DMS114 treated with DMSO at 0.1 percent for 48 hours (cell line): ENCODE data around the gene SCUBE1.
"Not testable (repeated sequence)": the region's sequence is repeated elsewhere in the genome, so short reads cannot be mapped to it uniquely, and the experiment has no call there.

Experiments used
- DNase-seq: peaks from one replicate; lab custom pipeline; 2025; ENCODE audit not compliant: unreplicated experiment; lab: John Stamatoyannopoulos, UW

Gene SCUBE1

DNA sequence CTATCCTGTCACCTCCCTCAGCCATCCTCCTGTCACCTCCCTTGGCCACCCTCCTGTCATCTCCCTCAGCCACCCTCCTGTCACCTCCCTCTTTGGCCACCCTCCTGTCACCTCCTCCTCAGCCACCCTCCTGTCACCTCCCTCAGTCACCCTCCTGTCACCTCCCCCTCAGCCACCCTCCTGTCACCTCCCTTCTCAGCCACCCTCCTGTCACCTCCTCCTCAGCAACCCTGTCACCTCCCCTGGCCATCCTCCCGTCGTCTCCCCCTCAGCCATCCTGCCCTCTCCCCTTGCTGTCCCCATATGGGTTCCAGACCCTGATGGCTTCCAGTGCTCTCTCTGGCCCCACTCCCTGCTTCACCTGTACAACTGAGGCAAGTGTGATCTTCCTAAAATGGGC is 61.8 kb downstream of the SCUBE1 start:
- no peak for DNase-seq

DNA sequence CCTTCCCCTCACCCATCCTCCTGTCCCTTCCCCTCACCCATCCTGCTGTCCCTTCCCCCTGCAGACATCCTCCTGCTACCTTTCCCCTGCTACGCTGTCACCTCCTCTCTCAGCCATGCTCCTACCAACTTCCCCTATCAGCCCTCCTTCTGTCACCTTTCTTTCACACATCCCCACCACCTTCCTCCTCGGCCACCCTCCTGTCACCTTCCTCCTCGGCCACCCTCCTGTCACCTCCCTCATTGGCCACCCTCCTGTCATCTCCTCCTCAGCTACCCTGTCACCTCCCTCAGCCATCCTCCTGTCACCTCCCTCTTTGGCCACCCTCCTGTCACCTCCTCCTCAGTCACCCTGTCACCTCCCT is 62.7 kb downstream of the SCUBE1 start:
- not testable (repeated sequence) for DNase-seq

DNA sequence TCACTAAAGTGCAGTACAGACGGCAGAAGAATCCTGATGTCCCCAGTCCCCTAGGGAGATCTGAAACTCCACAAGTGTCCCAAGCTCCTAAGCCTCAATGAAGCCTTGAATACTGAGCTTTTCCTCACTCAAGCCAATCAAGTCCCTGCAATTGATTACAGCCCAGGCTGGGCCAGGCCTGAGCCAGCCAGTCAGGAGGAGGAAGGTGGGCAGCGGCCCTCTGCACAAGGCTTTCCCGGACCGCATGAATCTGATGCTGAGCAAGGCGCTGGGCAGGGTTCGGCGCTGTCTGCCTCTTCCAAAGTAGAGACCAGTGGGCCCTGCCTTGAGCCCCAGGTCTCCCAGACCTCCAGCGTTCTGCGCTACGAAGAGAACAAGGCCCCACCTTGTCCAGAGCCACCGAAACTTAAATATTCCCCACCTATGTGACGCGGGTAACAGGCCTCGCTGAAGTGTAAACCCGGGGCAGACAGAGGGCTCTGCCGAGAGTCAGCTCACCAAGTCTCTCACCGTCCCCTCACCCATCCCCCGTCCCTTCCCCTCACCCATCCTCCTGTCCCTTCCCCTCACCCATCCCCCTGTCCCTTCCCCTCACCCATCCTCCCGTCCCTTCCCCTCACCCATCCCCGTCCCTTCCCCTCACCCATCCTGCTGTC is 63.2 kb downstream of the SCUBE1 start:
- no peak for DNase-seq

DNA sequence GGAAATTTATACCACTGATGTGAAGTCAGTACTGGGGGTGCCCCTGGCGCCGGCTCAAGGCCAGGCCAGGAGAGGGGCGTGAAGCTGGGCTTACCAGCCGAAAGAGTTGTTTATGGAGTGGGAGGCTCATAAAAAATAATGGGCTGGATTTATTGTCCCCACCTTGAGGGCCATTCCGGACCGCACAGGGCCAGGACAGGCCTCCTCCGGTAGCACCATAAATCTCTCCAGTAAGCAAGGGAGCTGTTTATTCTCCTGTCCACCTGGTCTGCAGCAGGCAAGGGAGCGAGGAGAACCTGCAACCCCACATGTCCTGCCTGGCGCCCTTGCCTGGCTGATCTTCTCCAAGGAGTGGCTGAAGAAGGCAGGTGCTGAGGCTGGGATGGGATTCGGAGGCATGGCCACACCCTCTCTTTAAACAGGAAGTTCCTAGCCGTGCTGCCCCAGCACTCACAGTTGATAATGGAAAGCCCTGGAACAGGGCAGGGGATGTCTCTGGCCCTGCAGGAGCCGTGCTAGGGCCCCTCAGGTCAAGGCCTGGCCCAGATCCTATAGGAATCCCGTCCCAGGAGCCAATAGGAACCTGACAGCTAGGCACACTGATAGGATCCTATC is 65.1 kb downstream of the SCUBE1 start:
- no peak for DNase-seq

DNA sequence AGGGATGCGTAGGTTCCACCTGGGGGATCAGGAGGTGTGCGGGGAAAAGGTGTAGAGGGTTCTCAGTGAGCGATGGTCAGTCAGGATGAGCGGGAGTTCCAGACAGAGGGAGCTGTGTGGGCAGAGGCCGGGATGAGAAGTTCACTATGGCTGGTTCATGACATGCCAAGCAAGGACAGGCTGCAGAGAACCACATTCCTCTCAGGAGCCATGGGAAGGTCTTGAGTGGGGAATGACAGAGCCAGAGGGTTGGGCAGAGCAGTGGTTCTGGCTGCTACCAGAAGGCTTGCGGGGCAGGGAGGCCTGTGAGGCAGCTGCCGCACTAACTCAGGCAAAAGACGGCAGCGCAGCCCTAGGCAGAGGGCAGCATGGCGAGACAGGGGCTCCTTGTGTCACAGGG is 66.1 kb downstream of the SCUBE1 start:
- DNase-seq, result no peak

DNA sequence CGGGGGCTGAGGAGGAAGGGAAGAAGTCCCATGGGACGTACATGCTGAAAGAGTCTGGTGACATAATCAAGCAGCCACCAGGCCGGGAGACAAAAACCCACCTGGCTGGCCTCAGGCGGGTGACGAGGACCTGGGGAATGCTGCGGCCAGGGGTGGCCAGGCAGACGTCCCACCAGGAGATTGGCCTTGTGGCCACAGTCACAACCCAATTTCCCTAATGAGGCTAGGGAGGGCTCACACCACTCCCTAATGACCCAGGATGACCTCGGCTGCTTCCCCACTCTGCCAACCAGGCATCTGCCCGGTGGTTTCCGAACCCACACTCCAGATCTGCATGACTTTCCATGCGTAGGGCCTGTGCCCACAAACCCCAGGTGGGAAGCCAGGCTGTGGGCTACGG is 66.9 kb downstream of the SCUBE1 start:
- no peak for DNase-seq

DNA sequence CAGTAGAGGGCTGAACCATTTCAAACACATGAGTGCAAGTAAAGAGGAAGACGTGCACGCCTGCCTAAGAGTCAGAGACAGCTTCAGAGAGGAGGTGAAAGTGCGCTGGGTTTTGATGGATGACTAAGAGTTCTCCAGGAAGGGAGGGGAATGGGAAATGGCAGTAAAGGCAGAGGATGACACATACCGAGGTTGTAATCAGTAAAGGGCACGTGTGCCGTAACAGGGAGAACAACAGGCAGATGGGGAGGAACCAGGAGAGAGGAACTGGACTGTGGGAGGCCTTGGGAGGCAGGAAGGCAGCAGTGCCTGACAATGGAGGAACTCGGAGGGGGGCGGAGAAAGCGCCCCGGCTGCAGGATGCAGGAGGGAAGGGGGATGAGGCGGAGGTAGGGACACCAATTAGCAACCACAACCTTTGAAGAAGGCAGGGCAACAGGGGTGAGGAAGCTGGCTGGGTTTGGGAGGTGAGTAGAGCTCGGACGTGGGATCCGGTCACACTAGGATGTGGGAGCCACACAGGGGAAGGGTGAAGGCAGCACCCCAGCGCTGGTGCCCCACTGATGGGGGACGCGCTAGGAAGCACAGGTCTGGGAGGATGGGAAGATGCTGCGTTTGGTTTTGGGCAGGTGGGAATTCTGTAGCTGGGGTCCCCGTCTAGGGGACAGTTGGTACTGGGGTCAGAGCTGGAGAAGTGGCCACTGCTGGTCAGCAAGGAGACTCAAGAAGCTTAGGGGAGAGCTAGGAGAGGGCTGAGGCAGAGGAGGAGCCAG is 67.4 kb downstream of the SCUBE1 start:
- DNase-seq, result no peak

DNA sequence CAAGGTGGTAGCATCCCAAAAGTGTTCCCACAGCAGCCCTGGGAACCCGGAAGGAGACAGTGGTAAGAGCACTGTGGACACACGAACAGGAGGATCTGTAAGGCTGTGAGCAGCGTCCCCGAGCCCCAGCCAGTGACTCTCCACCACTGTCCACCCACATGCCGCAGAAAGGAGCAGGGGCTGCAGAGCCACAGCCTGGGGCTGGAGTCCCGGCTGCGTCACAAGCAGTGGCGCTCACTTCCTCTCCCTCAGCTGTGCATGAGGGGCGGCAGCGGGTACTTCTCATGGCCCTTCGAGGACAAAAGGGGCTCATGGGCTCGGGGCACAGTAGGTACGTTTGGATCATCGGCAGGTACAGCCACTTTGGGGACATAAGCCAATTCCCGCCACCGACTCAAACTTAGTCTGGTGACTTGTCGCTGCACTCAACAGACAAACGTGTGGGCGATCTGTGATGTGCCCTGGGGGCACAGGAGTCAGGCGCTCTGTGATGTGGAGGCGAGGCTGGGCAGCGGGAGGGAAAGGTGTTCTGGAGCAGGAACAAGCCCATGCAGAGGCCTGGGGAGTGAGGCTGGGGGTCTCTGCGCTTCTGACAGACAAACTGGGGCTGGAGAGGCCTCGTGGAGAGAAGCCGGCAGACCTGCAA is 68.5 kb downstream of the SCUBE1 start:
- no peak for DNase-seq

DNA sequence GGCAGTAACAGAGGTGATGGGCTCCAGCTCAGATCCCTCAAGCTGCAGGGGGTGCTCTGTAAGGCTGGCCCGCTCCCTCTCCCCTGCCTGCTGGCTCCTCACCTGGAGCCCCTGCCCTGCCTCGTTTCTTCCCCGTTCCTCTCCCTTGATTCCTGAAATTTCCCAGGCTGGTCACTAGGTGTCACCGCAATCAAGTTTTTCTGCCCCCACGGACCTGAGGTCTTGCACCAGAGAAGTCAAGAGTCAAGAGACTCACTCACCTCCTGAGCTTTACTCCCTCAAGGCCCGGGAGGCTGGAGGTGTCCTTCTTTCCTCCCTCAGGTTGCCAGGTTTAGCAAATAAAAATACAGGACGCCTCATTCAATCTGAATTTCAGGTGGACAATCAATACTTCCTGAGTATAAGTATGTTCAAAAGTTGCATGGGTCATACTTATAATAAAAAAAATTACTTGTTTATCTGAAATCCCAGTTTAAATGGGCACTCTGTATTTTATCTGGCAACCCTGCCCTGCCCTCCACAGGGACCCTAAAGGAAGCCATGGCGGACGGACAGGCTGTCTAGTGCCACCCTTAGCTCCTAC is 69.2 kb downstream of the SCUBE1 start:
- DNase-seq, result peak; percentile 2

DNA sequence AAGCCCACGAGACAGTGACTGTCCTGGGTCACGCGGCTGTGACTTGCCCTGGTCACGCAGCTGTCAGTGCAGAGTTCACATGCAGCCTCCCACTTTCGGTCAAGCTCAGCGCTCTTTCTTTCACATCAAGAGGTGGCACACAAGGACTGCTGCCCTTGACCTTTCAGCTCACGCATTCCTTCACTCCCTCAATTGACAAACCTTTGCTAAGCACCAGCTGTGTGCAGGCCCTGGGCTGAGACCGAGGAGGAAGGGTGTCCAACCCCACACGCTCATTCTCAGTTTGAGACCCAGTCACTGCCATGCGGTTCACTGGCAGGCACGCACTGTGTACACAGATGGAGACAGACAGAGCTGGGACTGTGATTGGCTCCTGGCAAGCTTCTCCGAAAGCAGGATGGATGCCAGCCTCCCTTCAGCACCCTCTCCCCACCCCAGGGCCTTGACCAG is 70.3 kb downstream of the SCUBE1 start:
- DNase-seq, result no peak

DNA sequence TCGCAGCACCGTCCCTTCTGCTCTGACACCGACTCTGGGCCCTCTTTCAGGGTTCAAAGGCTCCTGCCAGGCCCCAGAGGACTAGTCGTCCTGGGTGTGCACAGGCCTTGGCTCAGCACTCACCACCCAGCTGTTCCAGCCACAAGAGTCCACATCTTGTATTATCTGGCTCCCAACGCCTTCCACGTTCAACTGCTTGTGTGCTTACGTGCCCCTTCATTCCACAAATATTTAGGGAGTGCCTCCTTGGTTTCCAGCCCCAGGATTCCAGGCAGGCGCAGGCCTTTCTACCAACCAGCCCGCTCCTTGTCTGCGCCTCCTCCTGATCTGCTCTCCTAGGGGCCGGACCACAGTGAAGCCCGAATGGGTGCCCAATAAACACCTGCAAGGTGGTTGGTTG is 70.9 kb downstream of the SCUBE1 start:
- no peak for DNase-seq

DNA sequence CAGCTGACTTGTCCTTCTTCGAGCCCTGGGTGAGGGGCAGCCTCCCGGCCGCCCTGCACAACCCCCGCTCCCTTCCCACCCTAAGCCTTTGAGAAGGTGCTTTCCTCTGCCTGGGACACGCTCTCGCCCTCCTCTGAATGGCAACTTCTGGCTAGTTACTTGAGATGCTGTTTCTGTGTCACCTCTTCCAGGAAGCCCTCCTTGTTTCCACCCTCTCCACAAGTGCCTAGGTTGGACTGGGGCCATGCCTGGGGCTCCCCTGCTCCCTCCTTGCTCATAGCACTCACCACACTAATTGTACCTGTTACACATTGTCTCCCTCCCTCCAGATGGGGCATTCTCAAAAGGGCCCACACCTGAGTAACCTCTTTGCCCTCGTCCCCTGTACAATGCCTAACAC is 72.2 kb downstream of the SCUBE1 start:
- DNase-seq, result no peak

DNA sequence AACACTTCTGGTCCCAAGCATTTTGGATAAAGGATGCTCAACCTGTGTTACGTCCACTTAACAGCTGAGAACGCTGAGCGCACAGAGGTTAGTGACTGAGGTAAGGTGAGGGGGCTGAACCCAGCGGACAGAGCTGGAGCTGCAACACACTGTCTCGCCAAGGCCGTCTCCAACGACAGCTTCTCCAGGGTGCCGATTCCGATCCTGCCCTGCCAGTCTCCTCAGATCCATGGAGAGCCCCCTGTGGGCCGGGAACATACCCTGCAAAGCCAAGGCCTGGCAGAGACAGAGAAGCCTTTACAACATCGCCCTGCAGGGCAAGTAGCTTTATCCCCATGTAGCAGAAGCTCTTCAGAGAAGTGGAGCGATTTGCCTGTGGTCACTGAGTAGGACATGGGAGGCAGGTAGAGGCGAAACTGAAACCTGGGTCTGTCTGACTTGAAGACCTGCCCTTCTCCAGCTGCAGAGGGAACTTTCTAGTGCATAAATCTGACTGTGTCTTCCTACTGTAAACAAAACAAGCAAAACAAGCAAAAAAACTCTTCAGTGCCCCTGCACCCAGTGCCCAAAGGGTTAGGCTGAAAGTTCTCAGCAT is 72.8 kb downstream of the SCUBE1 start:
- no peak for DNase-seq

DNA sequence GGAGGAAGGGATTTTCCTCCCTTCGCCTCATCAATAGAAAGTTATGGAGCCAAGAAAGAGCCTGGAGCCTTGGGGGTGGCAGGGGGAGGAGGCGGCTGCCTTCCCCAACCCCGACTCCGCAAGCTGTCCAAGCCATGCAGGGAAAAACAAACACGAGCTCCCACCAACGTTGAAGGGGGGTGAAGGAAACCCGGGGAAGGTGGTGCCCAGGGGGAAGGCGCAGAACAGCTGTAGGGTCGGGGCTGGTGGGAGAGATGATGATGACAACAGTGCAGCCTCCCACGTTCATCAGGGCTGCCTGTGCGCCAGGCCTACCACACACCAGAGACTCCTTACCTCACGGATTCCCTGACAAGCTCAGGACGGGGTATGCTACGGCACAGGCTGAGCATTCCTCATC is 73.5 kb downstream of the SCUBE1 start:
- DNase-seq, result no peak

DNA sequence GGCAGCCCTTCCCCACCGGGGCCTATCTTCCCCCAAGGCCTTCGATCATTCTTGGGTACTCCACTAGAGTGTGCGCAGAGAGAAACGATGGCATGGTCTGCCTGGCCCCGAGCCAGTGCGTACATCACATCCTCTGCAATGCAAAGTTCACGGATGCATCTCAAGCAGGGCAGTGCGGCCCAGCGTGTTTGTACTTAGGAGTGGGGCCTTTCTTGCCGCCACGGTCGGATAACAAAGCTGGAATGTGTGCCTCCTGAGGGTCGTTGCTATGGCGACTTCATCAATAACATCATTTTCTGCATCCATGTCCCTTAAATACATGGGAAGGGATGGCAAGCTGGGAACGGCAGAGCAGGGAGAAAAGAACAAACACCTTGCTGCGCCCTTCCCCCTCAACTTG is 73.9 kb downstream of the SCUBE1 start:
- no peak for DNase-seq

DNA sequence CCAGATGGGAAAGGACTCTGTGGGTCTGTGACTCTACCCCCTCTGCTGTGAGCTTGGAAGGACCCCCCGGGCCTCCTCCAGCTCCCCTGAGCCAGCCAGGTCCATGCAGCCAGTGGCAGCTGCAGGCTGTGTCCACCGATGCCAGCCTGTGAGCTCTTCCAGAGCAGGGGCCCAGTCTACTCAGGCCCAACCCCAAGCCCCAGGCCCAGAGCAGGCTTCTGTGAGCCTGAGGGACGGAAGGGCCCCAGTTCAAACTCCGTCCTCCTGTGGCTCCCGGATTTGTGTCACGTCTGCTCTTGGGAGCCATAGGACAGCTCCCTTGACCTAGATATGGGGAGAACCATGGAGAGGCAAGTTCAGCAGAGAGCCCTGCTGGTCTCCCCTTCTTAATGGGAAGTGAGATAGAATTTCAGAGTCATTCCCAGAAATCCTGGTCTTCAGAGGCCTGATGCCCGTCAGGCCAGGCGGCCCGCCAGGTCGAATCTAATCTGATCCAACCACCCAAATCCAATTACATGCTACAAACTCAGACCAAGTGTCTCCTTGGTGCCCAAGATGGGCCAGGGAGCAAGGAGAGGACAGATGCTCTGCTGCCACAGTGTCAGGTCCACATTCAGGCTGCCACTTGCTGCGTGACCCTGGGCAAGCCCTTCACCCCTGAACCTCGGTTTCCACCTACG is 75.1 kb downstream of the SCUBE1 start:
- DNase-seq, result no peak

DNA sequence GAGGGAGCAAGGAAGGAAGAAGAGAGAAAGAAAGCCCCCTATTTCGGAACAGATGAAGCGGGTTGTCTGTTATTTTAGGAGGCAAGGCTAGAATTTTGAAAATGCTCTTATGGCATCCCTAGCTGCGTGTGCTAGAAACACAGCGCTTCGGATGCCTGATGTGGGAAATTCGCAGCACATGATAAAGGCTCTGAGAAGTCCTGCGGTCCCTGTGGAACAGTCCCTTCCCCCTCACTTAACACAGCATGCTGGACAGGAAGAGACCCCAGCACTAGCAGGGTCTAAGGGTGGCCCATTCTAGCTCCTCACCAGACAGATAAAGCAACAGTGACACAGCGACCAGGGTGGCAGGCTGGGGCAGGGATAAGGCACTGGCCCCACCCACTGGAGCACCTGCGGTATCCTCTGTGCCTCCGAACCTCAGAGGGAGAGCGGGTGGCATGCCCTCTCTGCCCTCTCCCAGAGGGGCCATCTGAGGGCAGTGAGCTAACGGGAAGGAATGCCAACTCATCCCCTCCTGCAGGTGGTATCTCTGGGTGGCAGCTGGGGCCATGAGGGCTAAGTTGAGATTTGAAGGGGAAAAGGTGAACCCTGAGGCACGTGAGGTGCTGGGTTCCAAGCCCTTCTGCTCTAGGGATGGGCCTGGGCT is 75.7 kb downstream of the SCUBE1 start:
- DNase-seq, result no peak

DNA sequence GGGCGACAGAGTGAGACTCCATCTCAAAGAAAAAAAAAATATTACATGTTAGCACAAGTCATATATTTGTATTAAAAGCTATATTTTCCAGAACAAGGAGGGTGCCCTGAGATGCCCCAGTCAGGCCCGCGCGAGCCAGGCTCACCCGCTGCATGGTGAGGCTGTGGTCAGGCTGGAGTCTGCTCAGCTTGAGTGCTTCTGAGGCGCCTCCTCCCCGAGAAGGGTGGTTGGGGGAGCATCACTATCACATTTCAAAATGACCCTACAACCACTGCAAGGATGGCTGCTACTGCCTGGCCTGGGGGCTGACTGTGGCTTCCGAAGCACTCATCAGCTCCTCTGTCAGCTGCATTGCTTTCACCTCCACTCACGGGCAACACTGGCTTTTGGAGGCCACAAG is 77.1 kb downstream of the SCUBE1 start:
- no peak for DNase-seq

DNA sequence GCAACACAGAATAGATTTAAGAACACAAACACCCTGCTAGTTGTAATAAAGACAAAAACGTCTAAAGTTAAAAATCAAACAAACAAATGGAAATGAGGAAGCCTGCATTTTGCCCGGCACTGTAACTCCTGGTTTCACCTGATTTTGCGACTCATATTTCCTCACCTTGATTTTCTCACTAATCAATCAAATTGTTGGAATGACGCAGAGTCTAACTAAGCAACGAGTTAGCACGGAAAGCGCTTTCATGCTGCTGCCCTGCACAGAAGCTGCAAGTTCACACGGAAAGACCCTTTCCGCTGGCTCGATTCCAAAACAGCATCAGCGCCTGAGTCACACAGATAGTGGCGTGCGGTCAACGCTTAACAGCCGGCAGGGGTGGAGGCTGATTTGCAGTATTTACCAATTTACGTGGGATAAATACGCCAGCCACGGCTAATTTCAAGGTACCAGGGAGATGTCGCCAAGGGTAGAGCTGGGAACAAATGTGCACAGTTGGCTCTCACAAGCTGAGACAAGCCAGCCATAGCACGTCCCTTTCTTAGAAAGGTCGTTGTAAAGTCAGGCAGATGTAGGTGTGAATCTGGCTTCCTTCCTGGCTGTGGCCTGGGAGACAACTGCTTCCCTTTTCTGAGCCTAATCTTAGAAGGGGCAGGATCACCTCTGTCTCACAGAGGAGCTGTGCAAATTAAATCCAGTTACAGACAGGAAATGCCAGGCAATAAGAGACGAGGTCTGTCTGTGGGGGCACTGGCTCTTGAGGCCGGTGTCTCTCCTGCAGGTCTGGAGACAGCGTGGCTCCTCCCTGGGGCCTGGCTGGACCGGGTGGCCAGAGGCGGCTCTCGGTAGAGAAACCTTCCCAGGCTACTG is 79.3 kb downstream of the SCUBE1 start:
- no peak for DNase-seq
